ENCODE data around the gene EPB41L2. TPM values are rescaled to one million over a fixed set of nuclear protein-coding genes. Genes with fewer than 3 reads are reported as not detected.

The EPB41L2 gene
- total RNA-seq, 4 donors from 2014 or later: 60.1 to 87.2 (median 67.4) TPM

DNA sequence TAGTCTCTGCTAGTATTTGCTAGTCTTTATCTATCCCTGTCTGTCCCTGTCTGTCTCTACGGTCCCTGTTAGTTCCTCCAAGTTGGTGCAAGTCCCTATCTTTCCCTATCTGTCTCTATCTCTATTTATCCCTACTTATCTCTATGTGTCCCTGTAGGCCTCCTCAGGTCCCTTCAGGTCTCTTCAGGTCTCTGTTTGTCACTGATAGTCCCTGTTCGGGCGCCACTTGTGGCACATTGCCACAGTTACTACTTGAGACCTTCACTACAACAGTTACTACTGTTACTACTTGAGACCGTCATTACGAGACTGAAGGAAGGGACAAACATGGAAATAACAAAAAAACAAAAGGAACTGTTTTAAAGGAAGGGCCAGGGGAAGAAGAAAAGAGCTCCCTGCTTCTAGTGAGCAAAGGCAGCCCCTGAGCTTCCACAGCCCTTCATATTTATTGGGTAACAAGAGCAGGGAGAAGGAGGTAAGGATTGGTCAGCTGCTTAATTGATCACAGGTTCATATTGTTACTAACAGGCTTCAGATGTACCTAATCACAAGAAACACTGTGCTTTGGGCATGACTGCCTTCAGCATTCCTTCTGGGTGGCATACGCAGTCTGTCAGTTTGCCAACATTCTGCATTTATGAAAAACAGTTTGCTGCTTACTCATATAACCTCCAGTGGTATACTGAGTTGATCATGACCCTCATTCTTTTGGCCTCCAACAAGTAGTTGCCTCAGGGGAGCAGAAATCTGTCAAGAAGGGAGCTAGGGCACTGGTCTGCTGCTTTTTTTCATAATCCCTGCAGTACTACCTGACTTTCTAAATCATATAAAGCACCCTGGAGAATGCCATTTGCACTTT, 8.4 kb downstream of the EPB41L2 start:
- intact Hi-C loops (cut with DNase I): no loop called here
- TF ChIP-seq POLR2A (IDR thresholded peaks at IDR 0.05; ENCODE audit: low read depth): no peak
- TF ChIP-seq, protein P1, sequence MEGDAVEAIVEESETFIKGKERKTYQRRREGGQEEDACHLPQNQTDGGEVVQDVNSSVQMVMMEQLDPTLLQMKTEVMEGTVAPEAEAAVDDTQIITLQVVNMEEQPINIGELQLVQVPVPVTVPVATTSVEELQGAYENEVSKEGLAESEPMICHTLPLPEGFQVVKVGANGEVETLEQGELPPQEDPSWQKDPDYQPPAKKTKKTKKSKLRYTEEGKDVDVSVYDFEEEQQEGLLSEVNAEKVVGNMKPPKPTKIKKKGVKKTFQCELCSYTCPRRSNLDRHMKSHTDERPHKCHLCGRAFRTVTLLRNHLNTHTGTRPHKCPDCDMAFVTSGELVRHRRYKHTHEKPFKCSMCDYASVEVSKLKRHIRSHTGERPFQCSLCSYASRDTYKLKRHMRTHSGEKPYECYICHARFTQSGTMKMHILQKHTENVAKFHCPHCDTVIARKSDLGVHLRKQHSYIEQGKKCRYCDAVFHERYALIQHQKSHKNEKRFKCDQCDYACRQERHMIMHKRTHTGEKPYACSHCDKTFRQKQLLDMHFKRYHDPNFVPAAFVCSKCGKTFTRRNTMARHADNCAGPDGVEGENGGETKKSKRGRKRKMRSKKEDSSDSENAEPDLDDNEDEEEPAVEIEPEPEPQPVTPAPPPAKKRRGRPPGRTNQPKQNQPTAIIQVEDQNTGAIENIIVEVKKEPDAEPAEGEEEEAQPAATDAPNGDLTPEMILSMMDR (IDR thresholded peaks at IDR 0.05): no peak
- TF ChIP-seq EP300 (IDR thresholded peaks at IDR 0.05): no peak
- TF ChIP-seq POLR2AphosphoS5 (IDR thresholded peaks at IDR 0.05): no peak
- peaks cover 0 to 5% (median under 1%) of the 10 kb centered on the region in 4 donors for H3K4me1 ChIP-seq
- peaks cover 0 to 34% (median 29%) of the 10 kb centered on the region in 4 donors for H3K9me3 ChIP-seq
- H3K27me3 ChIP-seq: no peaks in the 10 kb centered on the region
- H3K4me3 ChIP-seq: no peak overlapping the region
- 96% methylated on average over 5 of the region's 6 CpGs for WGBS
- no peaks in the 10 kb centered on the region for H3K36me3 ChIP-seq
- H3K27ac ChIP-seq (replicated peaks in 1 of 4): no peak overlapping the region
- no peak for DNase-seq (ENCODE audit: extremely low spot score)

DNA sequence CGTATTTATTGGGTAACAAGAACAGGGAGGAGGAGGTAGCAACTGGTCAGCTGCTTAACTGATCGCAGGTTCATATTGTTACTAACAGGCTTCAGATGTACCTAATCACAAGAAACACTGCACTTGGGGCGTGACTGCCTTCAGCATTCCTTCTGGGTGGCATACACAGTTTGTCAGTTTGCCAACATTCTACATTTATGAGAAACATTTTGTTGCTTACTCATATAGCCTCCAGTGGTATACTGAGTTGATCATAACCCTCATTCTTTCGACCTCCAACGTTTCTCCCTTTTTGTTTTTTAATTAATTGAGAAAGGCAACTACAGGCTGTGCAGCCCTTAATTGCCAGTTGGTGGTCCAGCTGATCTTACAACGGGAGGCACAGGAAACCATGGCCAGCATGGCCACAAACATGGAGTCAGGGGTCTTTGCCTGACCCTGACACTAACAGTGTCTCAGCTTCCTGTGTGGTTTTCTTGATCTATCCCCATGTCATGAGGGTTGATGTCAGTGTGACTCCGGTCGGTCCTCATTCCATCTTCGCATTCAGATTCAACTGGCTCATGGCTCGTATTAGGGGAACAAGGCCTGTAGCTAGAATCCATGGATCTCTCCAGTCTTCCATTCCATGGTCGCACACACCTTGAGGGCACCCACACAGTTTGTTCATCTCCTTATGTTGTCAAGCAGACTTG, 9.4 kb downstream of the EPB41L2 start:
- H3K36me3 ChIP-seq: no peaks in the 10 kb centered on the region
- intact Hi-C loops (cut with DNase I): no loop called here
- no peak for TF ChIP-seq POLR2AphosphoS5 (IDR thresholded peaks at IDR 0.05)
- no peak for TF ChIP-seq EP300 (IDR thresholded peaks at IDR 0.05)
- TF ChIP-seq, protein P1 (IDR thresholded peaks at IDR 0.05): no peak
- no peak for TF ChIP-seq POLR2A (IDR thresholded peaks at IDR 0.05; ENCODE audit: low read depth)
- DNase-seq (ENCODE audit: extremely low spot score): no peak
- H3K4me3 ChIP-seq: no peak overlapping the region
- peaks cover 0 to 34% (median 29%) of the 10 kb centered on the region in 4 donors for H3K9me3 ChIP-seq
- no peaks in the 10 kb centered on the region for H3K27me3 ChIP-seq
- H3K4me1 ChIP-seq: peaks cover 0 to 8% (median 0%) of the 10 kb centered on the region in 4 donors
- 94% methylated on average over 11 of the region's 11 CpGs for WGBS
- H3K27ac ChIP-seq (replicated peaks in 1 of 4): no peak overlapping the region

DNA sequence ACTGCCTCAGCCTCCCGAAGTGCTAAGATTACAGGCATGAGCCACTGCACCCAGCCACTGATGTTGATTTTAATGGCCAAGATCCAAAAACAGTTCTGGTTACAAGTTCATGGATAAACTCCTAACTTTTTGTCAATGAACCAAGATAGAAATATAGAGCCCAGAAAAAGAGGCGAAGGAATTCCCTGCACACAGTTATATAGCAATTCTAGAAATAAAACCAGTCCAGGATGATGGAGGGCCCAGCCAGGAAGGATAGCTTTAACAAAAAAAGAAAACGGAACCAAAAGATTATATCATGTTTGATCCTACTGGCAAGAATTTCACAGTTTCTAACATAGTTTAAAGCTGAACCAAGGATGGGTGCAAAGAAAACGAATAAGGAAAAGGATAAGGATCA, 10.9 kb downstream of the EPB41L2 start:
- Histone ChIP-seq H3K4me3 (no peak overlapping the region), H3K4me1 (peaks cover 0 to 8% (median 2%) of the 10 kb centered on the region in 4 donors), H3K9me3 (peaks cover 0 to 34% (median 29%) of the 10 kb centered on the region in 4 donors), H3K36me3 (no peaks in the 10 kb centered on the region), H3K27me3 (no peaks in the 10 kb centered on the region), H3K27ac (replicated peaks in 1 of 4) (no peak overlapping the region)
- 73% methylated on average over 4 of the region's 4 CpGs for WGBS
- intact Hi-C loops (cut with DNase I): no loop called here
- TF ChIP-seq POLR2AphosphoS5 (IDR thresholded peaks at IDR 0.05) (no peak), EP300 (IDR thresholded peaks at IDR 0.05) (no peak), POLR2A (IDR thresholded peaks at IDR 0.05; ENCODE audit: low read depth) (no peak)
- TF ChIP-seq, protein P1 (IDR thresholded peaks at IDR 0.05): no peak
- DNase-seq (ENCODE audit: extremely low spot score): no peak

DNA sequence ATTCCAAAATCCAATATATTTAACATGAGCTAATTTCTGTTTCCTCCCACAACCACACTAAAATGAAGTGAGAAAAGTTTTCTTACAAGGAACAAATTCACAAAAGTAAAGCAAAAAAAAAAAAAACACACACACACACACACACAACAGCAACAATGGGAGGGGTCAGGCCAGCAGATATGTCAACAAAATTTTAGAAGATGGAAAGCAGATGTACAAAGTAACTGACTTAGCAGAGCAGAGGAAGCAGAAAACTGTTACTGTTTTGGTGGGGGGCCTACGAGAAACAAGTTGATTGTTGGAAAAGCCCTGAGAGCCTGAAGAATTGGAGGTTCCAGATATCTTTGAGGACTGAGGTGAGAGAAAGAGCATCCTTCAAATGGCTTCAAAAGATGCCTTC, 11.7 kb downstream of the EPB41L2 start:
- intact Hi-C loops (cut with DNase I): no loop called here
- no peaks in the 10 kb centered on the region for H3K36me3 ChIP-seq
- DNase-seq (ENCODE audit: extremely low spot score): no peak
- WGBS: 83% methylated on average over 1 of the region's 1 CpG
- peaks cover 0 to 33% (median 28%) of the 10 kb centered on the region in 4 donors for H3K9me3 ChIP-seq
- TF ChIP-seq EP300 (IDR thresholded peaks at IDR 0.05) (no peak), POLR2A (IDR thresholded peaks at IDR 0.05; ENCODE audit: low read depth) (no peak), POLR2AphosphoS5 (IDR thresholded peaks at IDR 0.05) (no peak)
- TF ChIP-seq, protein P1 (IDR thresholded peaks at IDR 0.05): no peak
- no peak overlapping the region for H3K4me3 ChIP-seq
- no peak overlapping the region for H3K27ac ChIP-seq (replicated peaks in 1 of 4)
- no peaks in the 10 kb centered on the region for H3K27me3 ChIP-seq
- H3K4me1 ChIP-seq: peaks cover 0 to 8% (median 2%) of the 10 kb centered on the region in 4 donors

Measured in esophagus muscularis mucosa (tissue), 4 donors.